ENCODE measurements around the gene AREG.

AREG gene

DNA sequence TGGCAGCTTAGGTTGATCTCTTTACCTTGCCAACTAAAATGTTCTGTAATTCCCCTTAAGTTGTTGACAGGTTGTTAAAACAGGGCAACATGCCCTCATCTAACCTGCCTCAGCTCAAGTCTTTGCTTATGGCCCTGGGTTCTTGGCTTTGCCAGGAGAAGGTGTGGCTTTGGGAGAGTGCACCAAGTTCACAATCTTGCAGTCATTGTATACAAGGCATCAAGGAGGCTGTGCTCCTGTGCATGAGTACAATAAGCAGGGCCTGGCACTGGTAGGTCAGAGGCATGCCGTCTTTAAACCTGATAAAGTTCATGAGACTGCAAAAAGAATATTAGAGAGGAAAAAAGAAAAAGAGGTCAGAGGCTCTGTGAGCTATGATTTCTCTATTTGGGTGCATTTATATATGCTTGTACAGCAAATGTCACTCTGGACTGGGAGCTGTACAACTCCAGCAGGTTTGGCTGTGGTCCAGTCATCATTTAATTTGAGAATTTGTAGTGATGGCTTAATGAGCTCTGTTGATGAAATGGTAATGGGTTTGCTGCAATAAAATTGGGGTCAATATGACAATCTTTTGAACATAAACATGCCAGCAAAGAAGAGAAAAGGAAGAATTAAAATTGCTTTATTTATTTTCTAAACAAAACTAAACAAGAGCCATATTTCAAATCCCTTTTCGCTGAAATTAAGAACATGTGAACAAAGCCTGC, 30.3 kb downstream of the AREG start:
- Histone ChIP-seq H3K79me1 (ENCODE audit: low read depth, low read length) (no peaks in the 10 kb centered on the region), H3K18ac (ENCODE audit: low read length) (no peak overlapping the region), H3K9ac (ENCODE audit: low read depth, low read length, poor library complexity) (no peak overlapping the region), H2AFZ (ENCODE audit: low read length) (no peak overlapping the region), H3K4me1 (ENCODE audit: control insufficient read depth in 2 of 2, insufficient read depth in 1 of 2, low read depth in 1 of 2, low read length in 2 of 2) (no peaks in the 10 kb centered on the region), H2BK15ac (ENCODE audit: low read length) (no peak overlapping the region), H3K14ac (ENCODE audit: low read length) (no peak overlapping the region), H3K27me3 (ENCODE audit: control insufficient read depth in 3 of 3, insufficient read depth in 3 of 3, low read depth in 1 of 3, low read length in 3 of 3) (no peaks in the 10 kb centered on the region), H3K23ac (ENCODE audit: low read depth, low read length, poor library complexity) (no peak overlapping the region), H3K9me3 (replicated peaks in 1 of 2; ENCODE audit: control insufficient read depth in 2 of 2, insufficient read depth in 1 of 2, low read depth in 1 of 2, low read length in 2 of 2) (no peaks in the 10 kb centered on the region), H2BK12ac (ENCODE audit: low read length) (no peak overlapping the region), H3K4me3 (ENCODE audit: low read length in 2 of 2) (no peak overlapping the region), H2AK5ac (ENCODE audit: low read depth, low read length) (no peak overlapping the region), H3K4ac (ENCODE audit: low read length) (no peak overlapping the region), H3K27ac (replicated peaks; ENCODE audit: low read length) (no peak overlapping the region), H2BK120ac (ENCODE audit: low read depth, low read length) (no peak overlapping the region), H3K36me3 (replicated peaks in 1 of 2; ENCODE audit: control insufficient read depth in 2 of 2, insufficient read depth in 2 of 2, low read length in 2 of 2) (no peaks in the 10 kb centered on the region), H2BK5ac (ENCODE audit: low read length) (no peak overlapping the region), H3K4me2 (ENCODE audit: insufficient read depth, low read length, poor library complexity, severe bottlenecking) (no peak overlapping the region), H4K91ac (ENCODE audit: low read depth, low read length, poor library complexity) (no peak overlapping the region), H4K8ac (ENCODE audit: low read depth, low read length) (no peak overlapping the region)
- no CpG with 5 or more reads among the region's 2 CpGs for WGBS, 2 donors (ENCODE audit: extremely low coverage in 2 of 2, insufficient read length in 2 of 2, insufficient replicate concordance in 1 of 2)
- DNase-seq (ENCODE audit: low spot score): no peak

DNA sequence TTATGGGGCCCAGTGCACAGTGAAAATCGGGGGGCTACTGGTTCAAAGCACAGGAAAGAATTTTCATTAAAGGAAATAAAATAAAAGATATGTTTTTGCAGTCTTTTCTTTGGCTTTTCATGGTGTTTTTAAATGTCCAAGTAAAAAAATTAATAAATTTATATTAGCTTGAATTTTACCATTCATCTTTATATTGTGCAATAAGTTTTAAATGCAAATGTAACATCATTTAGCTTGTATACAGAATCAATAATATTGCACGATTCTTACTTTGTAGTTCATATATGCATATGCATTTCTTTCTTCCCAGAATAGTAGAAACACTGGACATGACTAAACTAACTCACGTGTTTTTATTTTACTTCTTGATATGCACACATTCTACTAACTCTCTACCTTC, 31.0 kb downstream of the AREG start:
- Histone ChIP-seq H3K9me3 (replicated peaks in 1 of 2; ENCODE audit: control insufficient read depth in 2 of 2, insufficient read depth in 1 of 2, low read depth in 1 of 2, low read length in 2 of 2) (no peaks in the 10 kb centered on the region), H3K79me1 (ENCODE audit: low read depth, low read length) (no peaks in the 10 kb centered on the region), H2AFZ (ENCODE audit: low read length) (no peak overlapping the region), H3K27ac (replicated peaks; ENCODE audit: low read length) (no peak overlapping the region), H2AK5ac (ENCODE audit: low read depth, low read length) (no peak overlapping the region), H3K4ac (ENCODE audit: low read length) (no peak overlapping the region), H3K18ac (ENCODE audit: low read length) (no peak overlapping the region), H4K91ac (ENCODE audit: low read depth, low read length, poor library complexity) (no peak overlapping the region), H2BK15ac (ENCODE audit: low read length) (no peak overlapping the region), H3K36me3 (replicated peaks in 1 of 2; ENCODE audit: control insufficient read depth in 2 of 2, insufficient read depth in 2 of 2, low read length in 2 of 2) (no peaks in the 10 kb centered on the region), H2BK120ac (ENCODE audit: low read depth, low read length) (no peak overlapping the region), H4K8ac (ENCODE audit: low read depth, low read length) (no peak overlapping the region), H3K14ac (ENCODE audit: low read length) (no peak overlapping the region), H3K27me3 (ENCODE audit: control insufficient read depth in 3 of 3, insufficient read depth in 3 of 3, low read depth in 1 of 3, low read length in 3 of 3) (no peaks in the 10 kb centered on the region), H3K4me1 (ENCODE audit: control insufficient read depth in 2 of 2, insufficient read depth in 1 of 2, low read depth in 1 of 2, low read length in 2 of 2) (no peaks in the 10 kb centered on the region), H3K23ac (ENCODE audit: low read depth, low read length, poor library complexity) (no peak overlapping the region), H3K4me3 (ENCODE audit: low read length in 2 of 2) (no peak overlapping the region), H2BK12ac (ENCODE audit: low read length) (no peak overlapping the region), H3K4me2 (ENCODE audit: insufficient read depth, low read length, poor library complexity, severe bottlenecking) (no peak overlapping the region), H2BK5ac (ENCODE audit: low read length) (no peak overlapping the region), H3K9ac (ENCODE audit: low read depth, low read length, poor library complexity) (no peak overlapping the region)
- WGBS, 2 donors (ENCODE audit: extremely low coverage in 2 of 2, insufficient read length in 2 of 2, insufficient replicate concordance in 1 of 2): no CpG with 5 or more reads among the region's 3 CpGs
- DNase-seq (ENCODE audit: low spot score): no peak

DNA sequence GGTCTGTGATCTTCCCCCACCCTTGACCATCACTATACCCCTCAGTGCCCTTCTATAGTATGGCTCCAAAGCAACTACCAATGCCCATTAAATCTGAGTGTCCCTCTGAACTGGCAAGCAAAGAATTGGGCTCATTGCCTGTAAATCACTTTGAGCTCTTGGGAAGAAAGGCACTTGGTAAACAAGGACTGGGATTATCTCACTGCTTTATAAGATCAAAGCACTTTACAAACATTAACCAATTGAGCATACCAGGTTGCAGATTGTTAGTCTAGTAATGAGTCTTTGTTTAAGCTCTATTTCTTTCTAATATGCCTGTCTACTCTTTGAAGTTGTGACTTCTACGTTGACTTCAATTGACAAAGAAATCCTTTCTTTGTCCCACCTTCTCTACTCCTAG, 34.1 kb downstream of the AREG start:
- DNase-seq (ENCODE audit: low spot score): no peak
- Histone ChIP-seq H3K4me2 (ENCODE audit: insufficient read depth, low read length, poor library complexity, severe bottlenecking) (no peak overlapping the region), H3K36me3 (replicated peaks in 1 of 2; ENCODE audit: control insufficient read depth in 2 of 2, insufficient read depth in 2 of 2, low read length in 2 of 2) (no peaks in the 10 kb centered on the region), H2AFZ (ENCODE audit: low read length) (no peak overlapping the region), H3K27ac (replicated peaks; ENCODE audit: low read length) (no peak overlapping the region), H3K27me3 (ENCODE audit: control insufficient read depth in 3 of 3, insufficient read depth in 3 of 3, low read depth in 1 of 3, low read length in 3 of 3) (no peaks in the 10 kb centered on the region), H3K9ac (ENCODE audit: low read depth, low read length, poor library complexity) (no peak overlapping the region), H2BK12ac (ENCODE audit: low read length) (no peak overlapping the region), H4K8ac (ENCODE audit: low read depth, low read length) (no peak overlapping the region), H2AK5ac (ENCODE audit: low read depth, low read length) (no peak overlapping the region), H3K23ac (ENCODE audit: low read depth, low read length, poor library complexity) (no peak overlapping the region), H3K9me3 (replicated peaks in 1 of 2; ENCODE audit: control insufficient read depth in 2 of 2, insufficient read depth in 1 of 2, low read depth in 1 of 2, low read length in 2 of 2) (no peaks in the 10 kb centered on the region), H4K91ac (ENCODE audit: low read depth, low read length, poor library complexity) (no peak overlapping the region), H2BK15ac (ENCODE audit: low read length) (no peak overlapping the region), H3K4ac (ENCODE audit: low read length) (no peak overlapping the region), H3K18ac (ENCODE audit: low read length) (no peak overlapping the region), H3K4me1 (ENCODE audit: control insufficient read depth in 2 of 2, insufficient read depth in 1 of 2, low read depth in 1 of 2, low read length in 2 of 2) (no peaks in the 10 kb centered on the region), H3K79me1 (ENCODE audit: low read depth, low read length) (no peaks in the 10 kb centered on the region), H2BK5ac (ENCODE audit: low read length) (no peak overlapping the region), H3K4me3 (ENCODE audit: low read length in 2 of 2) (no peak overlapping the region), H2BK120ac (ENCODE audit: low read depth, low read length) (no peak overlapping the region), H3K14ac (ENCODE audit: low read length) (no peak overlapping the region)
- no CpG with 5 or more reads among the region's 1 CpG for whole genome bisulfite sequencing, 2 donors (ENCODE audit: extremely low coverage in 2 of 2, insufficient read length in 2 of 2, insufficient replicate concordance in 1 of 2)

DNA sequence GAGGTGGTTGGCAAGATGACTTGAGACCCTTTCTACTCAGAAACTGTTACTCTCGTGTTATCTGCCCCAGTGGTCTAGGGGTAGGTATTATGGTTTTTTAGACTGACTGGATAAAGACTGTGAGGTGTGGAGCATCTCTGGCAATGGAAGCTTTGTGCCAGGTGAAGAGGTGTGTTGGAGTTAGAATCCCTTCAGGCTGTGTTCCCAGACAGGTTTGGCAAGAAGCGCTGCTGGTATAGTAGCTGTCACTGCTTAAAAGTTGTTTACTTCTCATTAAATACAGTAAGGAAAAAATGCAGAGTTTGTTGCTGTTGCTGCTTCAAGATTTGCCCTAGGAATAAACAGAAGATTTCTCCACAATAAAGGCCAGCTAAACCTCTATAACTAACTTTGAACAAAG, 35.3 kb downstream of the AREG start:
- H4K8ac ChIP-seq (ENCODE audit: low read depth, low read length): no peak overlapping the region
- no peak overlapping the region for H3K4me2 ChIP-seq (ENCODE audit: insufficient read depth, low read length, poor library complexity, severe bottlenecking)
- no peak overlapping the region for H3K27ac ChIP-seq (replicated peaks; ENCODE audit: low read length)
- no peak overlapping the region for H3K18ac ChIP-seq (ENCODE audit: low read length)
- H3K9ac ChIP-seq (ENCODE audit: low read depth, low read length, poor library complexity): no peak overlapping the region
- H2AFZ ChIP-seq (ENCODE audit: low read length): no peak overlapping the region
- H3K4me1 ChIP-seq (ENCODE audit: control insufficient read depth in 2 of 2, insufficient read depth in 1 of 2, low read depth in 1 of 2, low read length in 2 of 2): no peaks in the 10 kb centered on the region
- H3K4ac ChIP-seq (ENCODE audit: low read length): no peak overlapping the region
- no peak for DNase-seq (ENCODE audit: low spot score)
- no peak overlapping the region for H2BK5ac ChIP-seq (ENCODE audit: low read length)
- no peak overlapping the region for H4K91ac ChIP-seq (ENCODE audit: low read depth, low read length, poor library complexity)
- H2AK5ac ChIP-seq (ENCODE audit: low read depth, low read length): no peak overlapping the region
- H3K14ac ChIP-seq (ENCODE audit: low read length): no peak overlapping the region
- no peak overlapping the region for H2BK15ac ChIP-seq (ENCODE audit: low read length)
- no CpG with 5 or more reads among the region's 2 CpGs for WGBS, 2 donors (ENCODE audit: extremely low coverage in 2 of 2, insufficient read length in 2 of 2, insufficient replicate concordance in 1 of 2)
- no peaks in the 10 kb centered on the region for H3K9me3 ChIP-seq (replicated peaks in 1 of 2; ENCODE audit: control insufficient read depth in 2 of 2, insufficient read depth in 1 of 2, low read depth in 1 of 2, low read length in 2 of 2)
- H3K27me3 ChIP-seq (ENCODE audit: control insufficient read depth in 3 of 3, insufficient read depth in 3 of 3, low read depth in 1 of 3, low read length in 3 of 3): no peaks in the 10 kb centered on the region
- H3K79me1 ChIP-seq (ENCODE audit: low read depth, low read length): no peaks in the 10 kb centered on the region
- no peak overlapping the region for H2BK12ac ChIP-seq (ENCODE audit: low read length)
- H3K36me3 ChIP-seq (replicated peaks in 1 of 2; ENCODE audit: control insufficient read depth in 2 of 2, insufficient read depth in 2 of 2, low read length in 2 of 2): no peaks in the 10 kb centered on the region
- H3K23ac ChIP-seq (ENCODE audit: low read depth, low read length, poor library complexity): no peak overlapping the region
- no peak overlapping the region for H2BK120ac ChIP-seq (ENCODE audit: low read depth, low read length)
- no peak overlapping the region for H3K4me3 ChIP-seq (ENCODE audit: low read length in 2 of 2)

Measured in neuronal stem cell (in vitro differentiated cells).